Smooth muscle cell (in vitro differentiated cells): ENCODE measurements around the gene NYAP2. TPM values are rescaled to one million over a fixed set of nuclear protein-coding genes. Genes with fewer than 3 reads are reported as not detected.
A peak's percentile ranks its signal among the peaks of the same experiment; 100 is the strongest.

Experiments
- DNase-seq: peaks from one replicate; lab custom pipeline; 2025; ENCODE audit not compliant: unreplicated experiment; lab: John Stamatoyannopoulos, UW
- H2AFZ ChIP-seq: fragments of 200-600 bp; sonication (generic); 2 replicates; pipeline ENCODE4 v1.6.0; 2016; ENCODE audit warnings: antibody characterized with exemption, low read depth, mild to moderate bottlenecking
- H3F3A ChIP-seq: fragments of 200-600 bp; sonication (generic); 2 replicates; pipeline ENCODE4 v1.6.0; 2017; ENCODE audit warnings: antibody characterized with exemption, low read depth
- H3K27ac ChIP-seq: fragments of 200-600 bp; sonication (generic); 2 replicates; pipeline ENCODE4 v1.5.1; 2016; ENCODE audit warnings: low read depth, mild to moderate bottlenecking
- H3K27me3 ChIP-seq: fragments of 200-600 bp; sonication (generic); 2 replicates; pipeline ENCODE4 v1.6.1; 2016; ENCODE audit warnings: low read depth, mild to moderate bottlenecking
- H3K36me3 ChIP-seq: fragments of 200-600 bp; sonication (generic); 2 replicates; pipeline ENCODE4 v1.5.1; 2016; ENCODE audit warnings: low read depth
- H3K4me1 ChIP-seq: fragments of 200-600 bp; sonication (generic); 2 replicates; pipeline ENCODE4 v1.5.1; 2016; ENCODE audit warnings: low read depth
- H3K4me2 ChIP-seq: fragments of 200-600 bp; sonication (generic); 2 replicates; pipeline ENCODE4 v1.6.0; 2016; ENCODE audit warnings: mild to moderate bottlenecking
- H3K4me3 ChIP-seq: fragments of 200-600 bp; sonication (generic); 2 replicates; pipeline ENCODE4 v1.5.1; 2016; ENCODE audit warnings: mild to moderate bottlenecking
- H3K79me2 ChIP-seq: fragments of 200-600 bp; sonication (generic); 2 replicates; pipeline ENCODE4 v1.6.0; 2016; ENCODE audit warnings: low read depth, mild to moderate bottlenecking
- H3K9ac ChIP-seq: fragments of 200-600 bp; sonication (generic); 2 replicates; pipeline ENCODE4 v1.6.0; 2016; ENCODE audit warnings: low read depth
- H3K9me3 ChIP-seq: fragments of 200-600 bp; sonication (generic); replicated peaks from 2 replicates; pipeline ENCODE4 v1.5.1; 2016; ENCODE audit warnings: low read depth
- H4K20me1 ChIP-seq: fragments of 200-600 bp; sonication (generic); 2 replicates; pipeline ENCODE4 v1.6.0; 2016; ENCODE audit warnings: low read depth
- WGBS: methylation state at CpG from one replicate; pipeline ENCODE4 v1.1.7; 2016; ENCODE audit warnings: low lambda C conversion rate; 5-methylcytosine and 5-hydroxymethylcytosine counted together
- polyA plus RNA-seq: library from polyadenylated mRNA; unstranded; fragments of >200 nt; fragmentation: Nextera tagmentation; extraction: Ambion mirVana; gene quantifications from 2 replicates; pipeline ENCODE4 v1.2.1, GENCODE V29; 2016
- total RNA-seq: library from RNA; depleted of rRNA; stranded (reverse); fragments of >200 nt; gene quantifications from 2 replicates; pipeline ENCODE4 v1.2.3, GENCODE V29; 2014
- TF ChIP-seq, protein P1 (sequence below): fragments of 200-600 bp; sonication (generic); IDR thresholded peaks from 2 replicates; pipeline ENCODE4 v1.5.1; 2017; ENCODE audit warnings: borderline replicate concordance, mild to moderate bottlenecking, antibody characterized with exemption; ENCODE audit not compliant: insufficient read depth, poor library complexity, severe bottlenecking

The NYAP2 gene
- total and polyA plus RNA-seq, 2 experiments from 2014 or later = not detected

DNA sequence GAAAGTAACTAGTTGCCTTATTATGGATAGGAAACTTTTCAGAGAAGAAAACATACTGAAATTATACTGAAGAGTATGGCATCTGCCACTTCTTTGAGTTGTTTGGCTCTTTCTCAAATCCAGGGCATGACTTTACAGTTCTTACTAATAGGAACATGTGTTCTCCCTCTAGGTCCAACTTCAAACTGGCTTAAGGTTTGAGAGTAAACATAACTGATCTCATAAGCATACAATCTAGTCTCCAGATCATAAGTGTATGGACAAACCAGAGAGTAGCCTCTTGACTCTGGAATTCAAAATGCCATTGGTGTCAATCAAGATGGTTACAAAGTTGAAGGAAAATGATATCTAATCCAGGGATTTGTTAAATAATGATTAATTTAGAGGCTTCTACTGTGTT is 101.5 kb downstream of the NYAP2 start:
- no peak overlapping the region for H3K9ac ChIP-seq
- no peaks in the 10 kb centered on the region for H3K79me2 ChIP-seq
- H2AFZ ChIP-seq = no peak overlapping the region
- no peak overlapping the region for H3K4me2 ChIP-seq
- no peaks in the 10 kb centered on the region for H3K9me3 ChIP-seq
- TF ChIP-seq, protein P1, sequence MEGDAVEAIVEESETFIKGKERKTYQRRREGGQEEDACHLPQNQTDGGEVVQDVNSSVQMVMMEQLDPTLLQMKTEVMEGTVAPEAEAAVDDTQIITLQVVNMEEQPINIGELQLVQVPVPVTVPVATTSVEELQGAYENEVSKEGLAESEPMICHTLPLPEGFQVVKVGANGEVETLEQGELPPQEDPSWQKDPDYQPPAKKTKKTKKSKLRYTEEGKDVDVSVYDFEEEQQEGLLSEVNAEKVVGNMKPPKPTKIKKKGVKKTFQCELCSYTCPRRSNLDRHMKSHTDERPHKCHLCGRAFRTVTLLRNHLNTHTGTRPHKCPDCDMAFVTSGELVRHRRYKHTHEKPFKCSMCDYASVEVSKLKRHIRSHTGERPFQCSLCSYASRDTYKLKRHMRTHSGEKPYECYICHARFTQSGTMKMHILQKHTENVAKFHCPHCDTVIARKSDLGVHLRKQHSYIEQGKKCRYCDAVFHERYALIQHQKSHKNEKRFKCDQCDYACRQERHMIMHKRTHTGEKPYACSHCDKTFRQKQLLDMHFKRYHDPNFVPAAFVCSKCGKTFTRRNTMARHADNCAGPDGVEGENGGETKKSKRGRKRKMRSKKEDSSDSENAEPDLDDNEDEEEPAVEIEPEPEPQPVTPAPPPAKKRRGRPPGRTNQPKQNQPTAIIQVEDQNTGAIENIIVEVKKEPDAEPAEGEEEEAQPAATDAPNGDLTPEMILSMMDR = no peak
- no peak overlapping the region for H3K4me3 ChIP-seq
- no peaks in the 10 kb centered on the region for H3K27me3 ChIP-seq
- no peak for DNase-seq
- H3F3A ChIP-seq = no peaks in the 10 kb centered on the region
- no peaks in the 10 kb centered on the region for H3K36me3 ChIP-seq
- no peak overlapping the region for H3K27ac ChIP-seq
- H3K4me1 ChIP-seq = no peaks in the 10 kb centered on the region
- H4K20me1 ChIP-seq = no peaks in the 10 kb centered on the region

DNA sequence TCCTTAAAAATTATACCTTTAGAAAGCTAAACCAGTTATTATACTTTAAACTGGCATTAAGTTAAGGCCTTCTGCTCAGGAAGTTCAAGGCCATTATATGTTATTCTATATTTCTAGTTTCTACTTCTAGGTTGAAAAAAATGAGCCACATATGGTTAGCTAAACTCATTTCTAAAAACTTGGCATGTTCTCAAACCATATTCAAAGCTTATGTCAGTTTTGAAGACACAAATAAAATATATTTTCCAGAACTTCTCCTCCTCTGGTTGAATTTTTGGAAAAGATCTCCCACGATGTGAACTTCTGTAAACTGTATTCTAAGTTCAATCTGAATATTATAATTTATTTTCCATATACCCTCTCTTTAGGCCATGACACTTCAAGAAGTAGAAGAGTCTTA is 103.5 kb downstream of the NYAP2 start:
- H2AFZ ChIP-seq = no peak overlapping the region
- no peak overlapping the region for H3K4me2 ChIP-seq
- H3K4me3 ChIP-seq = no peak overlapping the region
- H3K79me2 ChIP-seq = no peaks in the 10 kb centered on the region
- no peak overlapping the region for H3K27ac ChIP-seq
- no peaks in the 10 kb centered on the region for H3K27me3 ChIP-seq
- H4K20me1 ChIP-seq = no peaks in the 10 kb centered on the region
- no peaks in the 10 kb centered on the region for H3K36me3 ChIP-seq
- no peaks in the 10 kb centered on the region for H3F3A ChIP-seq
- WGBS = 93% methylated on average over 1 of the region's 1 CpG
- H3K9ac ChIP-seq = no peak overlapping the region
- TF ChIP-seq, protein P1 = no peak
- H3K9me3 ChIP-seq = no peaks in the 10 kb centered on the region
- DNase-seq = no peak
- H3K4me1 ChIP-seq = no peaks in the 10 kb centered on the region

DNA sequence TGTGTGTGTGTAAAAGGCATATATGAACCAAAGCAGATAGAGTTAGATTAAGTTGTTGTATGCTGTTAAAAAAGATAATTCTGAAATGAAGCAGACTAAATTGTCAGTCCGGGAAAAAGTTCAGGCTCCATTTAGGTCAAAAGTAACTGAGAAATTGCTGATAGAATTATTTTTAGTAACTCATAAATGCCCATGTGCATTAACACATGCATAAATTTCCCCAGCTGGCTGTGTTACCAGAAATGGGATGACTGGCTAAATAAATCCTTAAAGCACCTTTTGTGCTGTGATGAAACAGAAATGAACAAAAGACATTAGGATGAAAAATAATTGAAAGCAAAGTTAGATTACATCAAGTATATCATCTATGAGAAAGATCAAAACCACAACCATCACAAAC is 111.3 kb downstream of the NYAP2 start:
- H3K4me3 ChIP-seq = no peak overlapping the region
- no peaks in the 10 kb centered on the region for H3K36me3 ChIP-seq
- TF ChIP-seq, protein P1 = no peak
- no peaks in the 10 kb centered on the region for H3K27me3 ChIP-seq
- no peak overlapping the region for H3K27ac ChIP-seq
- H3K4me2 ChIP-seq = no peak overlapping the region
- H2AFZ ChIP-seq = no peak overlapping the region
- H3K4me1 ChIP-seq = no peaks in the 10 kb centered on the region
- H3K9me3 ChIP-seq = no peaks in the 10 kb centered on the region
- no peaks in the 10 kb centered on the region for H4K20me1 ChIP-seq
- H3K79me2 ChIP-seq = no peaks in the 10 kb centered on the region
- no peak overlapping the region for H3K9ac ChIP-seq
- no peaks in the 10 kb centered on the region for H3F3A ChIP-seq
- DNase-seq = no peak
- 38% methylated on average over 1 of the region's 1 CpG for whole genome bisulfite sequencing

DNA sequence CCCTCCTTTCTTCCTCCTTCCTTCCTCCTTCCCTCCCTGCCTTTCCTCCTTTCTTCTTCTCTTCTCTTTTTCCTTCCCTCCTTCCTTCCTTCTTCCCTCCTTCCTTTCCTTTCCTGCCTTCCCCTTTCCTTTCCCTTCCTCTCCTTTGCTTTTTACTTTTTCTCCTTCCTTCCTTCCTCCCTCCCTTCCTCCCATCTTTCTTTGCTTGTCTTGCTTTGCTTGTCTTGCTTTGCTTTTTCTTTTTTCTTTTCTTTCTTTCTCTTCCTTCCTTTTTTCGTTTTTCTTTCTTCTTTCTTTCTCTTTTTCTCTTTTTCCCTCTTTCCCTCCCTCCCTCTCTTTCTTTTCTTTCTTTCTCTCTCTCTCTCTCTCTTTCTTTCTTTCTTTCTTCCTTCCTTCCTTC is 113.0 kb downstream of the NYAP2 start:
- Histone ChIP-seq H3K4me1 (no peaks in the 10 kb centered on the region), H3K79me2 (no peaks in the 10 kb centered on the region), H2AFZ (peak overlapping the region; percentile 28), H3K9ac (no peak overlapping the region), H3K9me3 (no peaks in the 10 kb centered on the region), H3K27ac (peak overlapping the region; percentile 46), H3K27me3 (no peaks in the 10 kb centered on the region), H3K36me3 (no peaks in the 10 kb centered on the region), H3F3A (no peaks in the 10 kb centered on the region), H4K20me1 (no peaks in the 10 kb centered on the region), H3K4me2 (peak overlapping the region; percentile 34), H3K4me3 (no peak overlapping the region)
- 43% methylated on average over 1 of the region's 1 CpG for WGBS
- no peak for DNase-seq
- TF ChIP-seq, protein P1 = no peak
